ENCODE data around the gene PFDN5. TPM values are rescaled to one million over a fixed set of nuclear protein-coding genes. Genes with fewer than 3 reads are reported as not detected.

Gene PFDN5
- total and polyA plus RNA-seq, 9 of the 15 experiments (the other 6 are each of a cell fraction or from before 2014, with no cell fraction given) = 361 to 1,636 (median 742) TPM

GRCh38 chr12:53274445-53274844, 20.9 kb upstream of the PFDN5 start:
- no peak for DNase-seq (ENCODE audit: extremely low read depth in 1 of 4, low spot score in 3 of 4)
- H3K4me2 ChIP-seq (ENCODE audit: insufficient read depth, low read length) = no peak overlapping the region
- TF ChIP-seq MEF2A (IDR thresholded peaks at IDR 0.05; ENCODE audit: control insufficient read depth, low read depth, low read length) (no peak), SMAD3 (CRISPR knock-in tag; conservative IDR thresholded peaks at IDR 0.05) (no peak), RFX7 (CRISPR knock-in tag; IDR thresholded peaks at IDR 0.05) (no peak), NONO (IDR thresholded peaks at IDR 0.05; ENCODE audit: low read depth in 2 of 2, low read length in 1 of 2) (no peak), ADNP (tag; IDR thresholded peaks at IDR 0.05) (no peak), ZNF143 (CRISPR knock-in tag; IDR thresholded peaks at IDR 0.05) (no peak), CSDE1 (IDR thresholded peaks at IDR 0.05) (no peak), ZC3H4 (CRISPR knock-in tag; IDR thresholded peaks at IDR 0.05; ENCODE audit: borderline replicate concordance) (no peak), GTF2B (IDR thresholded peaks at IDR 0.05; ENCODE audit: extremely low read depth, insufficient read length) (no peak), PPARD (CRISPR knock-in tag; IDR thresholded peaks at IDR 0.05) (no peak), TGIF2 (CRISPR knock-in tag; IDR thresholded peaks at IDR 0.05) (no peak), MCM7 (IDR thresholded peaks at IDR 0.05) (no peak), ZNF76 (CRISPR knock-in tag; IDR thresholded peaks at IDR 0.05; ENCODE audit: borderline replicate concordance) (no peak), ZNF146 (CRISPR knock-in tag; IDR thresholded peaks at IDR 0.05; ENCODE audit: unreplicated experiment) (no peak), GTF3C2 (IDR thresholded peaks at IDR 0.05; ENCODE audit: borderline replicate concordance, extremely low read depth, insufficient read length) (no peak), SMAD4 (CRISPR knock-in tag; conservative IDR thresholded peaks at IDR 0.05) (no peak)
- in situ Hi-C loops (cut with MboI) (no loop called here), intact Hi-C loops (cut with micrococcal nuclease) (no loop called here)
- WGBS (ENCODE audit: insufficient coverage, low coverage, missing lambda C conversion rate) = 96% methylated on average over 5 of the region's 5 CpGs
- FAIRE-seq = no peak
- H3K79me2 ChIP-seq (ENCODE audit: control insufficient read depth, insufficient read depth, low read length) = peaks cover 19% of the 10 kb centered on the region
- H3K36me3 ChIP-seq (ENCODE audit: control insufficient read depth, insufficient read depth, low read length) = peaks cover 82% of the 10 kb centered on the region
- H3K27ac ChIP-seq (ENCODE audit: extremely low read depth, low read depth, low read length) = no peak overlapping the region
- no peak for ATAC-seq
- no peak overlapping the region for H3K9ac ChIP-seq (ENCODE audit: insufficient read depth in 1 of 2, low read depth in 2 of 2, low read length in 2 of 2)
- peaks cover 14 to 16% of the 10 kb centered on the region in 2 experiments; a peak in 4 of 5 replicates for H3K4me1 ChIP-seq (replicated peaks in 1 of 2; ENCODE audit: control insufficient read depth in 2 of 2, insufficient read depth in 2 of 2, low read length in 2 of 2)
- BruUV-seq (replicated peaks) = no TSS peak
- ChIA-PET POLR2A (no interaction called here), CTCF (ENCODE audit: low intra/inter-chr PET ratio) (no interaction called here)
- no peaks in the 10 kb centered on the region; the same call in 1 of the 2 replicates for H4K20me1 ChIP-seq (replicated peaks; ENCODE audit: control insufficient read depth, insufficient read depth, low read length)
- no peaks in the 10 kb centered on the region for H3K27me3 ChIP-seq (ENCODE audit: control insufficient read depth in 2 of 2, insufficient read depth in 2 of 2, low read length in 2 of 2)
- no peaks in the 10 kb centered on the region for H3K9me3 ChIP-seq (replicated peaks; ENCODE audit: control insufficient read depth, insufficient read depth, low read depth, low read length)
- no peaks in the 10 kb centered on the region for H3K9me1 ChIP-seq (ENCODE audit: control insufficient read depth, insufficient read depth, low read length)
- no peak overlapping the region for H3K4me3 ChIP-seq
- H2AFZ ChIP-seq (ENCODE audit: low read depth, low read length) = no peak overlapping the region

All from K562 (cell line).